GM18498 (cell line): ENCODE measurements around the gene SLC13A4.
"Not testable (repeated sequence)": the region's sequence is repeated elsewhere in the genome, so short reads cannot be mapped to it uniquely, and the experiment has no call there.

ENCODE experiments used
- ATAC-seq: cut with Tn5 transposase; IDR thresholded peaks from one replicate; pipeline ENCODE4 v1.9.1; 2021; ENCODE audit warnings: mild to moderate bottlenecking, moderate library complexity; ENCODE audit not compliant: unreplicated experiment

SLC13A4 gene

DNA sequence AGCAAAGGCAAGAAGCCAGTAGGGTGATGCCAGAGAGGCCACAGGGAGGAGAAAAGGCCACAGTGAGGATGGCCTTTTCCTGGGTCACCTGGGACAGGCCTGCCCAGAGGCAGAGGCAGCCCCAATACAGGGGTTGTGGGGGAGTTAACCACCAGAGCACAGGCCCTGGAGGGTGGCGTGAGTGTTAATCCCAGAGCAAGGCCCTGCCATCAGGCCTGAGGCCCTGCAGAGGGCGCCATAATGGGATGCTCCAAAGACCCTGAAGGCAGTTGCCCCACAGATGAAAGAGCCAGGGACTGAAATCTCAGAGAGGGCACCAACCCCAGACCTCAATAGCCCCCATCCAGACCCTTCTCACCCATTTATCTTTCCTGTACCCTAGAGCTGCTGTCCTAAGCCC, 23.9 kb downstream of the SLC13A4 start:
- no peak for ATAC-seq

DNA sequence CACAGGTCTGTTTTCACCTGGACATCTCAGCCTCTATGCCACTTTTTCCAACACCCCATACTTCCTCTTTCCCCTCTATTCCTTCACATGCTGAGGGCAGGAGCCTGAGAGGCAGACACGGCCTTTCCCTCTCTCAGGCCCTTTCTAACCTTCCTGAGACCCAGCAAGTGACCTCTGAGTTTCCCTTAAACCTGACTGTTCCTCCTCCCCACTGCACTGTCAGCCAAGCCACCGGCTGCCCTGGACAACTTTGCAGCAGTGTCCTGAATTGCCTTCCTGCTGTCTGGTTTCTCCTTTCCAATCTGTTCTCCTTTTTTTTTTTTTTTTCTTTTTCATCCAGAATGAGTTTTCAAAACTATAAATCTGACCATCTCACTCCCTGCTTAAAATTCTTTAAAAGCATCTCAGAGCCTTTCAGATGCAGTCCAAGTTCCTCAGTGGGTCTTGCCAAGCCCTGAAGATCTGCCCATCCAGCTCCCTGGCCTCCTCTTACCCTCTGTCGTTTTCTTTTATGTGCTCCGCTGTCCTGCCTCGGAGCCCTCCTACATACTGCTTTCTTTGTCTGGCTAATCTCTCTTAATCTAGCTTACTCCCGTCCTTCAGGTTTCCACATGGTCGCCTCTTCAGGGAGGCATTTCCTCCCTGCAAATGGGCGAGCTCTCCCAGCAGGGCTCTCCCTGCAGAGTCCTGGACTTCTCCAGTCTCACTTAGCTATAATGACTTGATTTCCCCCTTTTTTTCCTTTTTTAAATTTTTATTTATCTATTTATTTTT, 30.5 kb downstream of the SLC13A4 start:
- ATAC-seq = no peak

DNA sequence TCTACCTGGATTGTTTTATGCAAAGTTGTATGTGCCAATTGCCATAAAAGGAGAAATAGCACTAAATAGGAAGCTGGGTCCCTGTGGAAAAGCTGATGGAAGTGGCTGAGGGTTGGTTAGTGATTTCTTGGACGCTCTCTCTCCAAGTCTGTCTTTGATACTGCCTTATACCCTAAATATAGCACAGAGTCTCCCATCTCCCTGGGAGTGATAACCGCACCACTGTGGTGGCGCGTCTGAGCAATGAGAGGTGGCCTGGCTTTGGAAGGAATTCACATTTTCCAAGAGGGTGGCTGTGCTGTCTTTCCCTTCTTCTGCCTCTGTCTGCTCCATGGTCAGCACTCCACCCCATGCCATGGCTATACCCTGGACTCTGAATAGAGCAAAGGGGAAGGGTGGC, 34.4 kb downstream of the SLC13A4 start:
- ATAC-seq = no peak

DNA sequence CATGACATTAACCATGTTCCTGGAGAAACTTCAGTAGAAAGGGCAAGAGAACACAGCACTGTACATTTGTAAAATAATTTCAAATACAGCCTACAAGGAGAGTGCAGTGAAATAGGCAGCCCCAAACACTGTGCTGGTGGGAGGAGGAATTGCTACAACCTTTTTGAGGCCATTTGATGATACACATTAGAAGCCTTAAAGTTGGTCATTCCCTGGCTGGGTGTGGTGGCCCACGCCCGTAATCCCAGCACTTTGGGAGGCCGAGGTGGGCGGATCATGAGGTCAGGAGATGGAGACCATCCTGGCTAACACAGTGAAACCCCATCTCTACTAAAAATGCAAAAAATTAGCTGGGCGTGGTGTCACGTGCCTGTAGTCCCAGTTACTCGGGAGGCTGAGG, 35.4 kb downstream of the SLC13A4 start:
- ATAC-seq = not testable (repeated sequence)

- ATAC-seq = no peak
Measured at GRCh38 chr7:135692055-135692454, 35.9 kb downstream of the SLC13A4 start.

- no peak for ATAC-seq
Measured at GRCh38 chr7:135690566-135690965, 37.4 kb downstream of the SLC13A4 start.

DNA sequence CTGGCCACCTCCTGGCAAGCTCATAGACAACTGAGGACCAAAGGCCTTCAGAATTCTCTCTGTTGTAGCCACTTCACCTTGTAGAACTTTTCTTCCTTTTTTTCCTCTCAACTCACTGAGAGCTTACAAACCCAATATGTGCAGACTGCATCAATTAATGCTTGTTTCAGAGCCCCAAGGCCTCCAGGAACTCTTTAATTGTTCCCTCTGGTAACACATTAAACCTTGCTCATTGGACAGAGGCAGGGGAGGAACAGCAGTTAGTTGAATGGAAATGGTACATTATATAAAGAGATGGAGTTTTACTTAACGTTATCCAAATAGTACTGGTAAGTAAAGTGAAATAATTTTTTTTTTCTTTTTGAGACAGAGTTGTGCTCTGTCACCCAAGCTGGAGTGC, 40.5 kb downstream of the SLC13A4 start:
- ATAC-seq = no peak

DNA sequence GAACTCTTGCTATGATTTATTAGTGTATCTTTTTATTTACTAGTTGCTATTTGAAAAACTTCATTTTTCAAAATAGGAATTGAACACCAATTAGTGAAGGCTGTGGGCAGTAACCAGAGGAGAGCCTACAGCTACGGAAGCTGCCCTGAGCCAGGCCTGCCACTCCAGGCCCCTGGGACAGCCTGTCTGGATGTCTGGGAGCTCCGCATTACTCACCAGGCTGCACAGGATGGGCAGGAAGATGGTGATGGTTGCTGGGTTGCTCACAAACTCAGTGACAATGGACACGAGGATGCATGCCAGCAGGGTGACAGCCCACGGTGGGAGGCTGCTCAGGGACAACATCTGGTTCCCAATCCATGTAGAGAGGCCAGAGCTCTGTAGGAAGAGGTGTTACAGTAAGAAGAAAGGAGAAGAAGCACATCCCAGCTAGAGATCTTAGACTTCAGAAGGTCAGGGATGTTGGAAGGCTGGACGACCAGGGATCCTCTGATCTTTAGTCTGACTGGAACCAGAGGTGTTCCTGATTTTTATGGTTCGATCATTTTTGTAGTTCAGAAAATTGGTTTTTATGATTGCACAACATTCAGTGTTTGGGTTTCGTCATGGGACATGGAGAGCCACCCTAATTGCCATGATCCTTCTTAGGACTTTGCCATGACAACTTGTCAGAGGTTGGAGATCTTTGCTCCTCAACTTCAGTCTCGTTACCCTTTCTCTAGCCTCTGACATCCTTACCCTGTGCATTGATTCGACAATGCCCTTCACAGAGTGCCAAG, 42.5 kb downstream of the SLC13A4 start:
- ATAC-seq = no peak

DNA sequence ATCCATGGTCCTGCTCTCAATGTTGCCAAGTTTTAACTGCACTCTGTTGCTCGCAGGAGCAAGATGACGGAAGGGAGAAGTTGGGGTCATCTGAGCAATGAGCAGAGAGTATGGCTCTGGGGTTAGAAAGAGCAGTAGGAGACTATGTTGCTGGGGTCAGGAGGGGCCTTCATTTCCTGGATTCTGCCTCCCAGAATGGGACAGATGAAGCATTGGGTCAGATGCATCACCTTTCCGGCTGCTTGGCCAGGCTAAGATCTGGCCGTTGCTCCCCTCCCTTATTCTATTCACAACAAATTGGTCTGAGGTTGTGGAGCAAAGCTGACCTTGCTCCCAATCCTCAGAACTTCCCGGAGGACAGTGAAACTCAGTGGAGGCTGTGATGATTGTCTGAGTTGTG, 43.3 kb downstream of the SLC13A4 start:
- ATAC-seq = no peak

- no peak for ATAC-seq
Measured at GRCh38 chr7:135684136-135684535, 43.9 kb downstream of the SLC13A4 start.

GRCh38 chr7:135683609-135684008, 44.4 kb downstream of the SLC13A4 start:
- ATAC-seq = no peak

- no peak for ATAC-seq
Measured at GRCh38 chr7:135682191-135682590, 45.8 kb downstream of the SLC13A4 start.

DNA sequence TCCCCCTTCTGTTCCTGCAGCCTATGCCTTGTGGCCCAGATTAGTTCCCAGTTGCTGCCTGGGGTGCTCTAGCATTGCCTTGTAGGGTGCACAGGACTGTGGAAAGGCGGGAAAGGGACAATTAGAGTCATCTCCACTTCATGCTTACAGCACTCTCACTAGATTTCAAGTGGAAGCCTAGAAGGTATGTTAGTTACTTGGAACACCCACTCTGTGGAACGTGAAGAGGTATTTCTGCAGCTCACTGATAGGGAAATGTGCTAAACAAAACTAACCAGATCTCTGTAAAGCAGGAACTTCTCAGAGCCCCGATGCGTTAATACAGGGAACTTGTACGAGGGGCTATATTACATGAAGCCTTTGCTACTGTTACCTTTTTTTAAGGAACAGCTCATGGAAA, 46.2 kb downstream of the SLC13A4 start:
- ATAC-seq = no peak

DNA sequence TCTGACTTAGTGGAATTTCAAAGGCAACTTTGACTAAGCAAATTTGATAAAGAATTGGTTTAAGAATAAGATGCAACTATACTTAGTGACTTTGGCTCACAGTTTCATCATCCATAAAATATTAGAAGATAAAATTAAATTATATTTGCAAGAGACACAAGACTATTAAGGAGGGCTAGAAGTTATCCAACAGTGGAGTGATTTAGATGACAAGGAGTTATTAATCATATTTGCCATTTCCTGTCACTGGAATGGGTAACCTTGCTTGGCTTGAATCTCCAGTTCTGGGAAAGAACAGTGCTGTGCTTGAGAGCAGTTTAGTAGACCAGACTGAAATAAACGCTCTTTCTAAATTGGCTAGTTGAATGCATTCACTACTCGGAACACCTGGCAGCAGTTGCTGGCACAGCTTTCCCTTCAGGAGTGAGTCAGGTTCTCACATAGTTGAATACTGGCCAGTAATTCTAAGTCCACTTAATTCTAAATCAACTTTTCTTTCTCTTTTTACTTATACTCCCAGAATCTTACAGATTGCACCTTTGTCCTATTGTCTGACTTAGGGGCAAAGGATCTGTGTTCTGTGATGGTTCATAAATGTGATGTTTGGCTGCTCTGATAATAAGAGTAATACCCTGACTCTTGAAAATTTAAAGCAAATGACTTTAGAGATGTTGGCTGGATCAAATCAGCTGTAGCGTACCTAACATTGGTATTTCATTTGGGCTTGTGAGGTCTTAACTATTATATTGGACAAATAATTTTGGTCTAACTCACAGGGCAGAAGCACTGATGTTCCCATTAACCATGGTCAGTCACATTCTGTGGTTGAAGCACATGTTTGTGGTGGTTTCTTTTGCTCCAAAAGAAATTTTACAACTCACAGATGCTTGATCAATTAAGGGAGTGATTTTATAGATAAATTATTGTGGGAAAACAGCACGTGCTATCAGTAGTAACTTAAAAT, 49.1 kb downstream of the SLC13A4 start:
- ATAC-seq = no peak

DNA sequence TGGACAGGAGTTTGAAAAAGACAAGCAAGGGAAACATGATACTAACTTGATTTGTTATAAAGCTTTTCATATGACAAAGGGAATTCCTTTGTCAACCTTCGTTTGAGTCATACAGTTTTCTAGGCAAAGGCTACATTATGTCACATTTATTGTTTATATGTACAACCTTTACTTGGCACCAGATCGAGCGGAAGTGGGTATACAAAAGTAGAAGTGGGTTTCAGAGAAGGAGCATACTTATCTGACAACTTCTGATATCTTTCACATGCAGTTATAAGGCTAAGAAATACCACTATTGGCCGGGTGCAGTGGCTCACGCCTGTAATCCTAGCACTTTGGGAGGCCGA, 54.7 kb downstream of the SLC13A4 start:
- no peak for ATAC-seq

GRCh38 chr7:135672560-135673359, 55.2 kb downstream of the SLC13A4 start:
- ATAC-seq = peak; percentile 80

DNA sequence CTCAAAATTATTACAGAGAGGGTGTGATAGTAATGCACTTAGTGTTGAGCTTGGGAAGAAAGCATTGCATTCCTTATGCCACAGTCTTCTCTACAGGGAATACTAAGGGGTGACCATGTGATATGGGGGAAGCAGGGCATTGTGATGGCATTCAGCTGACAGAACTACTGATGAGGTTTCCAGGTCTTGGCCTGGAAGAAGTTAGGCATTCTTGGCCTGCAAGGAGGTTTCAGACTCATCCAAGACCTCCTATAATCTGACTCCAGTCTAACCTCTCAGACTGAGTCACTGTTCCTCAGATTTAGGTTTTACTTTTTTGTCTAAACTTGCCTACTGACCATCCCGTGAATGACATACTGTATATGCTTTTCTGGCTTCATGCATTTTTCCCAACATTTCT, 57.8 kb downstream of the SLC13A4 start:
- no peak for ATAC-seq

GRCh38 chr7:135669774-135670173, 58.2 kb downstream of the SLC13A4 start:
- no peak for ATAC-seq

GRCh38 chr7:135668852-135669395, 59.1 kb downstream of the SLC13A4 start:
- ATAC-seq = not testable (repeated sequence)

DNA sequence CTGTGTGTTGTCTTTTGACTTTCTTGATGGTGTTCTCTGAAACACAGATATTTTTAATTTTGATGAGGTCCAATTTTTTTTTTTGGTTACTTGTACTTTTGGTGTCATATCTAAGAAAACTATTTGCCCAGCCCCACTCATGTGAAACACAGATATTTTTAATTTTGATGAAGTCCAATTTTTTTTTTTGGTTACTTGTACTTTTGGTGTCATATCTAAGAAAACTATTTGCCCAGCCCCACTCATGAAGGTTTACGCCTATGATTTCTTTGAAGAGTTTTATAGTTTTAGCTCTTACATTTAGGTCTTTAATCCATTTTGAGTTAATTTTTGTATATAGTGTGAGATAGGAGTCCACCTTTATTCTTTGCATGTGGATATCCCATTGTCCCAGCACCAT, 60.4 kb downstream of the SLC13A4 start:
- ATAC-seq = not testable (repeated sequence)
